Lower lobe of right lung (tissue), 2 donors: Measurements from ENCODE around the gene AP1G1. TPM values are rescaled to one million over a fixed set of nuclear protein-coding genes. Genes with fewer than 3 reads are reported as not detected.

Experiments used
- ATAC-seq, 2 donors: fragments of 200-7000 bp; cut with Tn5 transposase; one replicate each; pipeline ENCODE4 v1.9.1; 2020 to 2022; ENCODE audit warnings: mild to moderate bottlenecking in 2 of 2, moderate library complexity in 2 of 2
- DNase-seq: peaks from one replicate; pipeline ENCODE4 v3.0.0-alpha.2; 2020
- H3K27ac ChIP-seq: fragments of 200-600 bp; one replicate; pipeline ENCODE4 v1.8.0; 2022
- H3K27me3 ChIP-seq: fragments of 200-600 bp; one replicate; pipeline ENCODE4 v1.8.0; 2022; ENCODE audit warnings: low read depth
- H3K36me3 ChIP-seq: fragments of 200-600 bp; one replicate; pipeline ENCODE4 v1.8.0; 2022; ENCODE audit warnings: mild to moderate bottlenecking
- H3K4me1 ChIP-seq: fragments of 200-600 bp; one replicate; pipeline ENCODE4 v1.8.0; 2022
- H3K4me3 ChIP-seq: fragments of 200-600 bp; one replicate; pipeline ENCODE4 v1.8.0; 2022; ENCODE audit warnings: mild to moderate bottlenecking
- H3K9me3 ChIP-seq: fragments of 200-600 bp; one replicate; pipeline ENCODE4 v1.8.0; 2022
- CTCF ChIP-seq: fragments of 200-600 bp; IDR thresholded peaks from one replicate; pipeline ENCODE4 v1.8.0; 2022; ENCODE audit warnings: antibody characterized with exemption, mild to moderate bottlenecking
- intact Hi-C: fragments of 100-400 bp; cut with DNase I; formaldehyde crosslinking; loops from one replicate; pipeline ENCODE4 v1.11.0; 2022
- total RNA-seq: library from RNA; stranded (reverse); fragmentation: NEBNext Ultra II Directional; extraction: Animal tissue kit (Norgen Biotek cat#: 25700); gene quantifications from one replicate; pipeline ENCODE4 v1.2.1, GENCODE V29; 2021
- donor health status: DM: no; HTN: yes; CAD: no; lungs with severe emphysema.

The AP1G1 gene
- total RNA-seq, 1 donor from 2014 or later: 78.9 TPM

- intact Hi-C loops: no loop called here
- no peak for TF ChIP-seq CTCF
- Histone ChIP-seq H3K4me3 (peak overlapping the region; percentile 89), H3K9me3 (no peaks in the 10 kb centered on the region), H3K36me3 (no peaks in the 10 kb centered on the region), H3K27ac (peak overlapping the region; percentile 90), H3K4me1 (peaks cover 33% of the 10 kb centered on the region), H3K27me3 (no peaks in the 10 kb centered on the region)
- DNase-seq (peak; percentile 70), ATAC-seq (peak; percentile 68 to 73)
Measured at GRCh38 chr16:71722801-71723536, 85.7 kb downstream of the AP1G1 start.

- Histone ChIP-seq H3K27ac (no peak overlapping the region), H3K36me3 (no peaks in the 10 kb centered on the region), H3K4me1 (peaks cover 18% of the 10 kb centered on the region), H3K9me3 (no peaks in the 10 kb centered on the region), H3K4me3 (no peak overlapping the region), H3K27me3 (no peaks in the 10 kb centered on the region)
- no peak for DNase-seq
- intact Hi-C loops: no loop called here
- TF ChIP-seq CTCF: no peak
- ATAC-seq: no peak
Measured at GRCh38 chr16:71721066-71721740, 87.4 kb downstream of the AP1G1 start.

- ATAC-seq (no peak), DNase-seq (no peak)
- no peak for TF ChIP-seq CTCF
- Histone ChIP-seq H3K4me3 (no peak overlapping the region), H3K27ac (no peak overlapping the region), H3K4me1 (no peaks in the 10 kb centered on the region), H3K27me3 (no peaks in the 10 kb centered on the region), H3K9me3 (no peaks in the 10 kb centered on the region), H3K36me3 (peaks cover 4% of the 10 kb centered on the region)
- intact Hi-C loops: no loop called here
Measured at GRCh38 chr16:71712501-71712900, 96.1 kb downstream of the AP1G1 start.

- ATAC-seq: no peak
- Histone ChIP-seq H3K27me3 (no peaks in the 10 kb centered on the region), H3K4me3 (no peak overlapping the region), H3K9me3 (no peaks in the 10 kb centered on the region), H3K4me1 (no peaks in the 10 kb centered on the region), H3K27ac (no peak overlapping the region), H3K36me3 (peaks cover 4% of the 10 kb centered on the region)
- no peak for TF ChIP-seq CTCF
- intact Hi-C loops: no loop called here
- DNase-seq: no peak
Measured at GRCh38 chr16:71711789-71712188, 96.8 kb downstream of the AP1G1 start.

- H3K27me3 ChIP-seq: no peaks in the 10 kb centered on the region
- H3K27ac ChIP-seq: no peak overlapping the region
- ATAC-seq: no peak
- H3K4me1 ChIP-seq: no peaks in the 10 kb centered on the region
- TF ChIP-seq CTCF: no peak
- H3K9me3 ChIP-seq: no peaks in the 10 kb centered on the region
- H3K36me3 ChIP-seq: peaks cover 4% of the 10 kb centered on the region
- no peak overlapping the region for H3K4me3 ChIP-seq
- intact Hi-C loops: no loop called here
- DNase-seq: no peak
Measured at GRCh38 chr16:71709229-71709781, 99.3 kb downstream of the AP1G1 start.
